A549 (cell line): ENCODE measurements around the gene CDC42SE2. TPM values are rescaled to one million over a fixed set of nuclear protein-coding genes. Genes with fewer than 3 reads are reported as not detected.

Source experiments
- ATAC-seq, 2 experiments: fragments of 200-7000 bp in 1 of 2; fragments of >200 bp in 1 of 2; cut with Nextera tagmentation in 1 of 2; cut with Tn5 transposase in 1 of 2; 3 replicates each; pipeline versions ENCODE4 v1.8.0 to v1.9.1; 2018 to 2020; ENCODE audit warnings: mild to moderate bottlenecking in 1 of 2, moderate library complexity in 1 of 2
- CTCF ChIA-PET: fragments of 300-600 bp; sonication (Branson Sonifier 250); formaldehyde crosslinking; extraction: SDS; loops from one replicate; lab custom pipeline; 2021; ENCODE audit warnings: antibody characterized with exemption, inconsistent platforms; lab: Yijun Ruan, JAX
- POLR2A ChIA-PET: fragments of 350-600 bp; formaldehyde crosslinking; extraction: SDS; loops from one replicate; lab custom pipeline; 2021; ENCODE audit warnings: antibody characterized with exemption, inconsistent platforms; lab: Yijun Ruan, JAX
- DNase-seq, 2 experiments: peaks; one replicate each; pipeline versions ENCODE4 v3.0.0 to v3.0.0-alpha.2; 2011 to 2016; ENCODE audit warnings: low read depth in 1 of 2, low spot score in 1 of 2
- FAIRE-seq: peaks from 2 replicates; lab custom pipeline; 2011; peaks lifted over from hg19 to GRCh38; lab: Jason Lieb, UNC
- H3K27ac ChIP-seq, 2 experiments: fragments of >200 bp; sonication (Bioruptor Twin); formaldehyde crosslinking; 3 replicates each; pipeline ENCODE4 v1.5.1; 2016 to 2017
- H3K4me1 ChIP-seq: fragments of >200 bp; sonication (Bioruptor Twin); formaldehyde crosslinking; 3 replicates; pipeline ENCODE4 v1.6.1; 2016
- H3K4me2 ChIP-seq: fragments of >200 bp; sonication (Bioruptor Twin); formaldehyde crosslinking; 3 replicates; pipeline ENCODE4 v1.6.1; 2016
- H3K4me3 ChIP-seq: fragments of >200 bp; sonication (Bioruptor Twin); formaldehyde crosslinking; 3 replicates; pipeline ENCODE4 v1.5.1; 2016
- H3K9me3 ChIP-seq: fragments of >200 bp; sonication (Bioruptor Twin); formaldehyde crosslinking; 3 replicates; pipeline ENCODE4 v1.6.1; 2016
- CBX2 ChIP-seq: fragments of 200-600 bp; sonication (generic); IDR thresholded peaks from 2 replicates; pipeline ENCODE4 v1.6.1; 2016; ENCODE audit warnings: low read depth, mild to moderate bottlenecking, borderline replicate concordance
- CHD2 ChIP-seq: fragments of 150-350 bp; IDR thresholded peaks from 2 replicates; pipeline ENCODE4 v1.6.1; 2014; ENCODE audit warnings: low read length; ENCODE audit not compliant: partially characterized antibody
- CHD4 ChIP-seq: fragments of 200-600 bp; sonication (generic); IDR thresholded peaks from 2 replicates; pipeline ENCODE4 v1.6.1; 2016; ENCODE audit warnings: antibody characterized with exemption, mild to moderate bottlenecking, borderline replicate concordance
- FOSL2 ChIP-seq, 2 experiments: fragments of 450-650 bp in 1 of 2; fragments of >200 bp in 1 of 2; sonication (Bioruptor Twin) in 1 of 2; formaldehyde crosslinking; IDR thresholded peaks; 2 replicates each; pipeline versions ENCODE4 v1.5.0 to v1.6.1; 2016 to 2020; ENCODE audit warnings: mild to moderate bottlenecking in 1 of 2, moderate library complexity in 1 of 2
- GATA3 ChIP-seq: IDR thresholded peaks from 2 replicates; pipeline ENCODE4 v1.6.1; 2012; ENCODE audit warnings: borderline replicate concordance
- HMGXB4 ChIP-seq: fragments of 250-450 bp; sonication (Bioruptor Pico); IDR thresholded peaks from 2 replicates; pipeline ENCODE4 v1.5.0; 2021; ENCODE audit warnings: mild to moderate bottlenecking, moderate library complexity, borderline replicate concordance
- HOXB5 ChIP-seq: fragments of 250-450 bp; sonication (Bioruptor Pico); IDR thresholded peaks from 2 replicates; pipeline ENCODE4 v1.5.0; 2020; ENCODE audit warnings: mild to moderate bottlenecking, moderate library complexity
- JUN ChIP-seq, 2 experiments: fragments of >200 bp; sonication (Bioruptor Twin); formaldehyde crosslinking; IDR thresholded peaks; 2 replicates in 1 of 2; 3 replicates in 1 of 2; pipeline ENCODE4 v1.6.1; 2016 to 2017
- JUNB ChIP-seq: fragments of >200 bp; sonication (Bioruptor Twin); formaldehyde crosslinking; IDR thresholded peaks from 2 replicates; pipeline ENCODE4 v1.6.1; 2016
- MAFK ChIP-seq: fragments of 450-650 bp; IDR thresholded peaks from 2 replicates; pipeline ENCODE4 v1.6.1; 2014; ENCODE audit not compliant: partially characterized antibody
- MAZ ChIP-seq: fragments of 150-350 bp; IDR thresholded peaks from 2 replicates; pipeline ENCODE4 v1.6.1; 2014; ENCODE audit warnings: antibody characterized with exemption, low read depth, low read length, borderline replicate concordance
- NFE2L2 ChIP-seq: fragments of 150-350 bp; conservative IDR thresholded peaks from 2 replicates; pipeline ENCODE4 v1.6.1; 2014; ENCODE audit warnings: low read length
- PBX3 ChIP-seq: IDR thresholded peaks from 2 replicates; pipeline ENCODE4 v1.6.1; 2012
- POLR2A ChIP-seq: IDR thresholded peaks from 2 replicates; pipeline ENCODE4 v1.6.1; 2012; ENCODE audit warnings: mild to moderate bottlenecking, low read length
- RAD21 ChIP-seq, 2 experiments: fragments of >200 bp in 1 of 2; sonication (Bioruptor Twin) in 1 of 2; formaldehyde crosslinking in 1 of 2; IDR thresholded peaks in 1 of 2; conservative IDR thresholded peaks in 1 of 2; 2 replicates in 1 of 2; 3 replicates in 1 of 2; pipeline ENCODE4 v1.6.1; 2012 to 2018; ENCODE audit warnings: inconsistent platforms in 1 of 2
- RCOR1 ChIP-seq: fragments of 150-350 bp; IDR thresholded peaks from 2 replicates; pipeline ENCODE4 v1.6.1; 2014; ENCODE audit warnings: antibody characterized with exemption, low read length, low read depth
- RFX5 ChIP-seq: fragments of 450-650 bp; IDR thresholded peaks from 2 replicates; pipeline ENCODE4 v1.7.1; 2014; ENCODE audit warnings: antibody characterized with exemption, mild to moderate bottlenecking, moderate library complexity
- TP53 ChIP-seq: fragments of 250-450 bp; sonication (Bioruptor Pico); IDR thresholded peaks from 2 replicates; pipeline ENCODE4 v1.5.0; 2021; ENCODE audit warnings: mild to moderate bottlenecking, moderate library complexity
- USF2 ChIP-seq: fragments of 450-650 bp; IDR thresholded peaks from 2 replicates; pipeline ENCODE4 v1.6.1; 2014; ENCODE audit warnings: antibody characterized with exemption
- WGBS: methylation state at CpG from one replicate; pipeline ENCODE4 v1.1.6; 2017; ENCODE audit errors: missing lambda C conversion rate; 5-methylcytosine and 5-hydroxymethylcytosine counted together
- polyA plus RNA-seq, 4 experiments: library from polyadenylated mRNA; depleted of rRNA in 3 of 4; stranded (reverse); fragments of >200 nt; fragmentation: RNase III in 1 of 4; extraction: RNeasy Plus Mini Kit Qiagen cat#74134 plus additional on column Dnase treatment in 1 of 4; gene quantifications; 2 replicates in 3 of 4; 3 replicates in 1 of 4; pipeline ENCODE4 v1.2.3, GENCODE V29; 2011 to 2017
- TF ChIP-seq, protein P1 (sequence below): fragments of >200 bp; sonication (Bioruptor Twin); formaldehyde crosslinking; IDR thresholded peaks from 3 replicates; pipeline ENCODE4 v1.6.1; 2016
- TF ChIP-seq, protein P2 (sequence below): IDR thresholded peaks from 2 replicates; pipeline ENCODE4 v1.6.1; 2012; ENCODE audit warnings: low read depth, borderline replicate concordance

Gene CDC42SE2
- polyA plus RNA-seq, 2 of the 4 experiments (the other 2 are of a cell fraction), result 25.8 to 66.4 TPM

DNA sequence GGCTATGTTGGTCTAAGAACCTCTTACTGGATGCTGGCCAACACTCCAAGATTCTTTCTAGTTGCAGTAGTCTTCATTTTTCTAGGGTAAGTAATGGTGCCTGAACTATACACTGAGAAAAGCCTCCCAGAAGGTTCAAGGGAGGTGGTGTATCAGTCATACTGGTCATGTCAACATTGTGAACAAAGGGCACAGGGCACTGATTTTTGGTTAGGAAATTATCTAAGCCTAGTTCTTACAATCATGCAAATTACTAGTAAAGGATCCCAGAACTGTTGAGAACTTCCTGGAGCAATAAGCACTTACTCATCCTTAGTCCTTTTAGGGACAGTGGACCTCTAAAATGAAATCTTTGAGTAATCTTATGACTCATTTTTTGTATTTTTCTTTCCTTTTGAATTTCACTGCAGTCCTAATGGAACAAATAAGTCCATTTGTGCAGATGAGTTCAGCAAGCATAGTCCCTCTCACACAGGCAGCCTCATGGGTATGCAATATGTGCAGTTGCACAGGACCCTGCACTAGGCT is 21.1 kb upstream of the CDC42SE2 start (continued):
- no peak for TF ChIP-seq CHD2
- TF ChIP-seq, protein P1, sequence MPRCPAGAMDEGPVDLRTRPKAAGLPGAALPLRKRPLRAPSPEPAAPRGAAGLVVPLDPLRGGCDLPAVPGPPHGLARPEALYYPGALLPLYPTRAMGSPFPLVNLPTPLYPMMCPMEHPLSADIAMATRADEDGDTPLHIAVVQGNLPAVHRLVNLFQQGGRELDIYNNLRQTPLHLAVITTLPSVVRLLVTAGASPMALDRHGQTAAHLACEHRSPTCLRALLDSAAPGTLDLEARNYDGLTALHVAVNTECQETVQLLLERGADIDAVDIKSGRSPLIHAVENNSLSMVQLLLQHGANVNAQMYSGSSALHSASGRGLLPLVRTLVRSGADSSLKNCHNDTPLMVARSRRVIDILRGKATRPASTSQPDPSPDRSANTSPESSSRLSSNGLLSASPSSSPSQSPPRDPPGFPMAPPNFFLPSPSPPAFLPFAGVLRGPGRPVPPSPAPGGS, result no peak
- TF ChIP-seq FOSL2 (IDR thresholded peaks at IDR 0.05), result peak; percentile 83
- peak; percentile 71 for TF ChIP-seq FOSL2 (CRISPR knock-in tag; IDR thresholded peaks at IDR 0.05)
- TF ChIP-seq RFX5, result no peak
- no peak for TF ChIP-seq RCOR1
- TF ChIP-seq HOXB5 (CRISPR knock-in tag), result no peak
- TF ChIP-seq MAZ, result no peak
- TF ChIP-seq, protein P2, sequence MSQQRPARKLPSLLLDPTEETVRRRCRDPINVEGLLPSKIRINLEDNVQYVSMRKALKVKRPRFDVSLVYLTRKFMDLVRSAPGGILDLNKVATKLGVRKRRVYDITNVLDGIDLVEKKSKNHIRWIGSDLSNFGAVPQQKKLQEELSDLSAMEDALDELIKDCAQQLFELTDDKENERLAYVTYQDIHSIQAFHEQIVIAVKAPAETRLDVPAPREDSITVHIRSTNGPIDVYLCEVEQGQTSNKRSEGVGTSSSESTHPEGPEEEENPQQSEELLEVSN, result no peak
- TF ChIP-seq POLR2A, result no peak
- peak in 1 of 2 experiments; percentile 22; a peak in 1 of 5 replicates for TF ChIP-seq RAD21 (conservative IDR thresholded peaks at IDR 0.05 in 1 of 2, IDR thresholded peaks at IDR 0.05 in 1 of 2)
- TF ChIP-seq GATA3, result no peak

GRCh38 chr5:131245312-131245711 is 18.5 kb upstream of the CDC42SE2 start:
- FAIRE-seq (peak; percentile 51), DNase-seq (no peak), ATAC-seq (no peak)
- no peak for TF ChIP-seq MAZ
- no peak for TF ChIP-seq GATA3
- TF ChIP-seq USF2, result no peak
- no peak for TF ChIP-seq PBX3
- no peak overlapping the region; a peak in 1 of 6 replicates for H3K27ac ChIP-seq
- peaks cover 19% of the 10 kb centered on the region for H3K9me3 ChIP-seq
- H3K4me3 ChIP-seq, result no peak overlapping the region
- no peak overlapping the region for H3K4me2 ChIP-seq
- ChIA-PET POLR2A (no interaction called here), CTCF (interaction anchor here (0.7 to 1.4 kb wide), 3 partner anchors 8 to 19 kb away, joined by 4 read pairs; no protein-coding TSS in a partner anchor)
- peaks cover 29% of the 10 kb centered on the region for H3K4me1 ChIP-seq

- peak; percentile 81 for TF ChIP-seq MAFK
- TF ChIP-seq NFE2L2, result peak; percentile 64
- TF ChIP-seq CHD4, result no peak
- WGBS, result 92% methylated on average over 2 of the region's 2 CpGs
- no peak for FAIRE-seq
- no peak overlapping the region for H3K4me2 ChIP-seq
- ChIA-PET POLR2A (no interaction called here), CTCF (interaction anchor here (1.2 to 1.6 kb wide), 3 partner anchors 9 to 19 kb away, joined by 3 to 4 read pairs (median 4); no protein-coding TSS in a partner anchor)
- no peak overlapping the region; a peak in 1 of 6 replicates for H3K27ac ChIP-seq
- no peak for ATAC-seq
- H3K9me3 ChIP-seq, result peaks cover 19% of the 10 kb centered on the region
- DNase-seq, result no peak
- H3K4me1 ChIP-seq, result peaks cover 23% of the 10 kb centered on the region
- no peak overlapping the region for H3K4me3 ChIP-seq
Observed at GRCh38 chr5:131245948-131246347, 17.9 kb upstream of the CDC42SE2 start.

DNA sequence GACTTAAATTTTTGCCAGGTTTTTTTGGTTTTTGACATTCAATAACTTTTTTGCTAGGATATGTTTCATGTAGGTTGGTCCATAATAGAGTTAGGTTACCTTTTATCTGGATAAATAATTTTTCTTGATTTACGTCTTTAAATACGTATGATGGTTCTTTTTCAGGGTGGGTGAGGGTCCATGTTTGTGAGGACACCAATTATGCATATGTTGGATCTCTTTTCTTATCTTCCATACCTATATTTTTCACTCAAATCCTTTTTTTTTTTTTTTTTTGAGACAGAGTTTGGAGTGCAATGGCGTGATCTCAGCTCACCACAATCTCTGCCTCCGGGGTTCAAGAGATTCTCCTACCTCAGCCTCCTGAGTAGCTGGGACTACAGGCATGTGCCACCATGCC is 17.3 kb upstream of the CDC42SE2 start:
- no peak overlapping the region for H3K4me2 ChIP-seq
- DNase-seq (no peak), FAIRE-seq (no peak), ATAC-seq (no peak)
- H3K4me1 ChIP-seq, result peaks cover 19% of the 10 kb centered on the region
- WGBS, result 62% methylated on average over 4 of the region's 4 CpGs
- no peak overlapping the region for H3K4me3 ChIP-seq
- ChIA-PET CTCF (interaction anchor here (1.2 to 1.6 kb wide), 3 partner anchors 10 to 18 kb away, joined by 3 to 4 read pairs (median 4); no protein-coding TSS in a partner anchor), POLR2A (no interaction called here)
- H3K9me3 ChIP-seq, result peaks cover 19% of the 10 kb centered on the region
- H3K27ac ChIP-seq, result no peak overlapping the region
- no peak for TF ChIP-seq JUNB
- TF ChIP-seq CHD4, result no peak
- no peak for TF ChIP-seq CBX2
- no peak for TF ChIP-seq JUN (IDR thresholded peaks at IDR 0.05)
- TF ChIP-seq HOXB5 (CRISPR knock-in tag), result no peak
- no peak for TF ChIP-seq GATA3
- no peak for TF ChIP-seq HMGXB4 (CRISPR knock-in tag)
- TF ChIP-seq RFX5, result no peak
- no peak for TF ChIP-seq TP53
